Glomerular visceral epithelial cell (primary cell): ENCODE results near the gene CDH18.

ENCODE experiments used
- DNase-seq: peaks from one replicate; pipeline ENCODE4 v3.0.0-alpha.2; 2016; ENCODE audit errors: extremely low spot score

CDH18 gene

GRCh38 chr5:19928562-19929421, 59.2 kb downstream of the CDH18 start:
- DNase-seq: peak; percentile 63

DNA sequence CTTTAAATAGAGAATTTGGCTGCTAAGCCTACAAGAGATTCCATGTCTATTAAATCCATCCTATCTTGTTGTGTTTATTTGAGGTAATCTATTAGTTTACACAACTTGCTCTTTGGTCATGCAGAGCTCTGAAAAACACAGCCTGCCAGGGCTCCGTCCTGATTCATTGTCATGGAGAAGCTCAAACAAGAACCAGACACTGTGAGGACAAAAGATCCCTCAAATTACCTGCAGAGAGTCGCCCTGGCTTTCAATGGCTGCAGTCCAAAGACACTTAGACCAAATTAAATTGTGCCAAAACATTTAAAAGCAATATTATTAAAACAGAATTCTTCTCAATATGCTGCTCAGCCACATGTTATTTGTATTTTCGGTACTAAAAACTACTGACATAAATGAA, 60.1 kb downstream of the CDH18 start:
- no peak for DNase-seq

DNA sequence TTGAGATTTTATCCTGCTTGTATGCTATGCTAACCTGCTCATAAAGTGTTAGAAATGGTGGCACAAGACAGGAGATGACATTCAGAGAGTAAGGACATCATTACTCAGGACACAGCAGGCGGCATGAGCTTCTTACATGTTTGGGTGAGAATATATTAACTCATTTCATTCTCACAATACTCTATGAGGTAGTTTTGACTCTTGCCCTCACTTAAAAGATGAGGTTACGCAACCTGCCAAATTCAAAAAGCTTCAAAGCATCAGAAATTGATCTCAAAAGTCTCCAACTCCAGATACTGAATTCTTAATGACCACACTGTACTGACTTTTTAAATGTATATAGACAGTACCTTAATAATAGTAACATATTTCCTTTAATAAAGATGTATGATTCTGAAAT, 60.8 kb downstream of the CDH18 start:
- DNase-seq: no peak

- no peak for DNase-seq
Observed at GRCh38 chr5:19923742-19924141, 64.3 kb downstream of the CDH18 start.

DNA sequence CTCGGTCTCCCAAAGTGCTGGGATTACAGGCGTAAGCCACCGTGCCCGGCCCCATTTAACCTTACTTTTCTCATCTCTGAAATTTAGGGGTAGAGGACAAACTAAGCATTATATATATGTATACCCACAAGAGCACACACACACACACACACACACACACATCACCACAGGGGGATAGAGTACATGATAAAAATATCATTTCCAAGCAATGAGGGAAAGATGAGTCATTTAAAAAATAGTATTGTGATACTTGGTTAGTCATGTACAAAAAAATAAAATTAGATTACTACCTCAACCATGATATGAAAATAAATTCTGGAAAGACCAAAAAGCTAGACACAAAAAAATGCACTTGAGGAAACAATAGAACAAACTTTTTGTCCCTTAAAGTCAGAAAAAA, 67.2 kb downstream of the CDH18 start:
- peak; percentile 37 for DNase-seq

DNA sequence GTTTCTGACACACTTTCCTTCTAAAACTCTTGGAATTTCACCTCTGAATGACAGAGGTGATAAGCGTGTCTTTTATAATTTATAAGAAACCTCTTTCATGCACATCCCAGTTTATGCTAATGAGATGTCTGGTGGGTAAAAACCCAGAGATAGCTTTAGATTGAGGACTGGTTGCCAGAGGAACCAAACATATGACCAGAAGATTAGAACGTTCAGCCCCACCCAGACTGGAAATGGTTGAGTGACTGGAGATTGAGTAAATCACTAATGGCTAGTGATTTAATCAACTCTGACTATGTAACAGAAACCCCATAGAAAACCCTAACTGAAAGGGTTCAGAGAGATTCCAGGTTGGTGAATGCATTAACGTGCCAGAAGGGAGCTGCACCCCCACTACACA, 69.2 kb downstream of the CDH18 start:
- no peak for DNase-seq

DNA sequence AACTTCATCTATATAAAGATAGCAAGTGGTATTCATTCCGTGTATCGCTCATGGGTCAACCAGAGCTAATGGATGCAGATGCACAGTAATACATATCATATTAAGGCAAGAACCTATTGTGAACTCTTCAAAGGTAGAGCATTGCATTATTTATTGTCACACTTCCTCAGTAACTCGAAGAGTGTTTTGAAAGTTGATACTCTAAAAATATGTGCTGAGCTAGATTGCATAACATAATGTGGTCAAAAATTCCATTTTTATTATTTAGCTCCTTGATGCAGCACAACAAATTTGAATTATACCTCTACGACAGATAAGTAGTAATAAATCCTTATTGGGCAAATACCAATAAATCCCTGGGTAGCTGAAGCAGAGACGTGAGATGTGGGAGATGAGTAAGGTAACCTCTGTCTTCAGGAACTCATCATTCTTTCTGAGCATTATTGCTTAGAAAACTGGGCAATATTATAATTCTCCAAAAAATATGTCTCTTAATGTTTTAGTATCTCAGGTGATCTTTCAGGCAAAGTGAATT, 70.3 kb downstream of the CDH18 start:
- no peak for DNase-seq

DNA sequence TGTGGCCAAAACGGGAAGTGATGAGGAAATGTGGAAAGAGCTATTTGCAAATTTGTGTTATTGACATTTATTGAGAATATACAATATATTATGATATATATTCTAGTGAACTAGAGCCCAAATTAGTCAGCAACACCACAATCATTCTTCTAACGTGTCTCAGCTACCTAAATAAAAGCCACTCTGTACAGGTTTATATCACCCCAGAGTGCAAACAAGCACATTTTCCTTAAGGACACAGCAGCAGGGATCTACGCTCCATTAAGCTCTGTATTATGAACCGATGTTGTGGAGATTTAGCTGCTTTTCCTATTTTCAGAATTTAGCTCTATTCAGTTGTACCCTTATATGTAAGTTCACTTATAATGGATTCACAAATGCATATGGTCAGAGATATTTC, 77.9 kb downstream of the CDH18 start:
- peak; percentile 17 for DNase-seq

- DNase-seq: no peak
Observed at GRCh38 chr5:19904766-19905165, 83.2 kb downstream of the CDH18 start.

GRCh38 chr5:19903611-19904010, 84.4 kb downstream of the CDH18 start:
- DNase-seq: no peak

DNA sequence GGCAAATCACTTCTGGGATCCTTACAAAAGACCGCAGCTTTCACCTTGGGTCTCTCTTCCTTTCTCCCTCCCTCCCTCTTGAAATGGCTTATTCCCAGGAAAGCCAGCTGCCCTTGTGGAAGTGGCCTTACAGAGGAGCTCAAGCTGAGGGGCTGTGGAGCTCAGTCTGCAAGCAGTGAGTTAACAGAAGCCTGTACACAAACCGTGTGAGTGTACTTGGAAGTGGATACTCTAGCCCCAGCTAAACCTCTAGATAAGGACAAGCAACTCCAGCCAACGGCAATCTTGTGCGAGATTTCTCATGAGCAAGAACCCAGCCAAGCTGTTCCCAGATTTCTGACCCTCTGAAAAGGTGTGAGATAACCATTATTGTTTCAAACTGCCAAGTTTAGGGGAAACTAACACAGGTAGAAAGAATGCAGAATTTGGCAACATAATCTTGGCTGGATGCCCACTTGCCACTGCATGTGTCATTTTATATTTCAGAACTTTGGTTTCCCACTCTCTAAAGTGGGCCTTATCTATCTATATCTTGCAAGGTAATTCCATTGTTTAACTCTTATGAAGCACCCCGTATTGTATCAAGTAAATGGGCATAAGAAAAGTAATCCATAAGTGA, 85.6 kb downstream of the CDH18 start:
- DNase-seq: no peak

- no peak for DNase-seq
Observed at GRCh38 chr5:19900269-19900668, 87.7 kb downstream of the CDH18 start.

DNA sequence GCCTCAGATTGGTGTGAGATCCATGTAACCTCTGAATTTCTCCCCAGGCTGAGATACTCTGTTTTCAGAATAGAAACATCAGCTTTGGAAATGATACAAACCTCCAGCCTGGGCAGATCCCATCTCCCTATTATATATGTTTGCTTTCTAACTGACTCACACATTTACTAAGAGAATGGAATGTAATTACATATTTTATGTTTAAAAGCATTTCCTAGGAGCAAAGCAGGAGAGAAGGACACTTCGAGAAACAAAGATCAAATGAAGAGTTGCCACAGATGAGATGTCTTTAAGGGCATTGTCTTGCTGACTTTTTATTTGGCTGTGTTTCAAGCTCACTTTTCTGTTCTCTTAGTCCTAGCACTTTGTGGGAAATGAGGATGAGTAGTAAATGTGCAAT, 96.3 kb downstream of the CDH18 start:
- DNase-seq: peak; percentile 13

DNA sequence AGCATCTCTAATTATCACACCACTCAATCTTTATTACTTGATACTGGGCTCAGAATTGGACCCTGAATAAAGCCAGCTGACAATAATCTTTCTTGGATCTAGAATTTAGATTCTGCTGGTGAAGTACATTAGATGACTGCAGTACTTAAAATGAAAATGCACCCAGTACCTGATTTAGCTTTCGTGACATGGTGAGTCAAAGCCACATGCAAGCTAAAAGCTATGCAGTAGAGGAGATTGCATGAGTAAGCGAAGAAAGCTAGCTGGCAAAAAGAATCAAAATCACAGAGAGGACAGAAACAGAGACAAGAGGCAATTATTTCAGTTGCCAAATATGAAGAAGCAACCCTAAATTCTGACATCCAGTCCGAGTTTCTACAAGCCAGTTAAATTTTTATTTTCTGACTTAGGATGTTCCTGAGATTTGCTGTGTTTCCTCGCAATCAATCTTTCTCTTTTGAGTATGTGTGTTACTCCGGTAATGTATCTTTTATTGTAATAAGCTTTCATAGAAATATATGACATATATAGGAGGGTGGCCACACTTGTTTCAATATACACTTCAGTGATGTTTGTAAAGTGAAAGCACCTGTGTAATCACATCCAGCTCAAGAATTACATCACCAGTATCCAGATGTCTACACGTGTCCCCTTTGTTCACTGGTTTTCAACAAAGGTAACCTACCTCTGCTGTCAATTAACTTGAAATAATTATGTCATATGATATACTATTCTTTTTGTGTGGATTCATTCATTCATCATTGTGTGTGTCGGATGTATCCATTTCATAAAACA, 101.7 kb downstream of the CDH18 start:
- peak; percentile 12 for DNase-seq

DNA sequence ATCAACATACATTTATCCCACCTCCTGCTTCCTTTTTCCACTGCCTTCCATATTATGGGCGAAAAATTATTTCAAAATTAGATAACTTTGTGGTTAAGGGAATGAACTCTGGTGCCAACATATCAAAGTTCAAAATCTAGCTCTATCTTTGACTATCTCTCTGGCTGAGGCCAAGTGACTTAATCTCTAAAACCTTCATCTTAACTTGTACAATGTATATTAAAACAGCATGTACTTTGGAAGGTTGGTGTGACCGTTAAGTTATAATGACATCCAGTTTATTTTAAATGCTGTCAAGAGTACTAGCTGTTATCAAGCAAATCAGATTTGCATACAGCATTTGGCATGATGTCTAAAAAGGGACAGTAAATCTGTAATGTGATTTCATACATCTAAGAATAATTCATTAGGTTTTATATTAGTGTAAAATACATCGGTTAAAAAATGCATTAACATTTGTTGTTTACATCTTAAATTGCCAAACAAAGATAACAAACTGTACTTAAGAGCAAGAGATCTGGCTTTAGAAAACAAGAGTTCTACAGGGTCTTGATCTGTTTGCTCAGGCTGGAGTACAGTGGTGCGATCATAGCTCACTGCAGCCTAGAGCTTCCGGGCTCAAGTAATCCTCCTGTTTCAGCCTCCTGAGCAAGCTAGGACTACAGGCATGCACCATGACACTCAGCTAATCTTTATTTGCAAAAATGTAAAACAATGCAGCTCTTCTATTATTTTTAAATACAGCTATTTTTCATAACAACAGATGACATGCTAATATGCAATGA, 102.8 kb downstream of the CDH18 start:
- no peak for DNase-seq

GRCh38 chr5:19880859-19881436, 107.1 kb downstream of the CDH18 start:
- DNase-seq: no peak

DNA sequence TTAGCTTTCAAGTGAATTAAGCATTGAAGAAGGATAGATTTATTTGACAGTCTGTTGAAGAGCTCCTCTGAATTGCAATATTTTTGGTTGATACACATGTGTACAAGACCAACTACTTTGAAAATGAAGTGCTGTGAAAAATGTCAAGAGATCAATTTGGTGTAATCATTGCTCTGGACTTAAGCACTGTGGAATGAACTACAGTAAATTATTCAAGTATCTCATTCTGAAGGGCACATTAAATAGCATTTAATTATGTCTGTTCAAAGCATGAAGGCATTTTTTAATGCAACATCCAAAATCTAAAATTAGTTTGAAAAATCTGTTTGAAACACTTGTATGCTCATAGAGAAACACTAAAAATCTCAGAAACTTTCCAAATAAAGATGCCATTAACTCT, 107.5 kb downstream of the CDH18 start:
- no peak for DNase-seq

DNA sequence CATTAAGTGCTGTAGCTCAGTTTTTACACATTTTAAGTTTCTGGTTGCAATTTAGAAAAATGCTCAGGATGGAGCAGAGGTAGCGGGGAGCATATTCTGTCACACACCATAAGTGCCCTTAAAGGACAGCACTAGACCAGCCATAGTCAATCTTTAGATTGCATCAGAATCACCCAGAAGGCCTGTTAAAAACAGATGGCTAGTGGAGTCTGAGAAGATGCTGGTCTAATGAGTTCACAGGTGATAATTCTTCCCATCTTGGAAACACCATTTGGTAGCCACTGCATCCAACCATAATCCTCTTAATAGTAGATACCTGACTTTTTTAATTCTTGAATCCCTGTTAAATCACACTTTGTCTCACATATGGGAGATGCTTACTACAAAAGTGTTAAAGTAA, 113.2 kb downstream of the CDH18 start:
- no peak for DNase-seq

GRCh38 chr5:19866090-19866450, 121.9 kb downstream of the CDH18 start:
- DNase-seq: no peak

DNA sequence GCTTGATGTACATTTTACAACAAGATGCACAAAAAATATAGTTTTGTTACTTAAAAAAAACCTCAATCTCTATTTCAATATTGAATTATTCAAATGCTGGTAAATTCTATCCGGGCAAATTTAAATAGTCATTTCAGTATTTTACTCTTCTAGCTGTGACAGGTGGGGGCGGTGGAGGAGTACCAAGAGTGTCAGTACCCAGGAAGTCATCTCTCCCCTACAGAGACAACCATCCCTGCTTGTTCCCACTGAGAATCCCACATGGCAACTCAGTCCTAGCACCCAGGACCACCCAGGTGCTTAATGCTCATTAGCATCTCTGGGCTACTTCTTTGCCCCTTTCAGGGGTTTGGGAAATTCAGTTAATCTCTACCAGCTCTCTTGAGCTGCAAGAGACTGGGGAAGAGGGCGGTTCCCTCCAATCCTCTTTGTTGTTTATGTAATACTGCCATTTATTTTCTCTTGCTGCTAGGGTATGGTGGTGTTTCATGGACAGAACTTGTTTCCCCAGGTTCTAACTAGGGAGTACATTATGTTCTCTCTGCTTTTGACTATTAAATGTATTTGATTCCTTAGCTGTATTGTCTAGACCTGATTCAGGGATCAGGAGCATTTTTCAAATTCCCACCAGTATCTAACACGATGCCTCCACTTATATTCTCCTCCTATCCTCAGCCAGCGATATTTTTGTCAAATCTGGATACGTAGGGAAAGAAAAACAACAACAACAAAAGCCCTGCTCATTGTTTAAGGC, 122.5 kb downstream of the CDH18 start:
- no peak for DNase-seq

GRCh38 chr5:19862711-19863110, 125.3 kb downstream of the CDH18 start:
- DNase-seq: no peak
